Measurements from ENCODE around the gene LRRC23.

LRRC23 gene

DNA sequence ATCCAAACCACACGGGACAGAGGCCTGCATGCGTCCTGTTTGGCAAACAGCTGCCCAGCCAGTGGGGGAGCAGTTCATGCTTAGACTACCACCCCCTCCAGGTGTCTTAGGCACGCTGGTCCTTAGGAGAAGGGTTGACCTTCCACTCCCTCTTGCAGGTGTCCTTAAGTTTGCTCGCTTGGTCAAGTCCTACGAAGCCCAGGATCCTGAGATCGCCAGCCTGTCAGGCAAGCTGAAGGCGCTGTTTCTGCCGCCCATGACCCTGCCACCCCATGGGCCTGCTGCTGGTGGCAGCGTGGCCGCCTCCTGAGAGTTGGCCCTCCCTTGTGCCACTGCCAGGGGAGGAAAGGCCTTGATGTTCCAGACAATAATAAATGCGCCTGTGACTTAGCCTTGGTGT, 41.0 kb downstream of the LRRC23 start:
- DNase-seq (ENCODE audit: low spot score): no peak

DNA sequence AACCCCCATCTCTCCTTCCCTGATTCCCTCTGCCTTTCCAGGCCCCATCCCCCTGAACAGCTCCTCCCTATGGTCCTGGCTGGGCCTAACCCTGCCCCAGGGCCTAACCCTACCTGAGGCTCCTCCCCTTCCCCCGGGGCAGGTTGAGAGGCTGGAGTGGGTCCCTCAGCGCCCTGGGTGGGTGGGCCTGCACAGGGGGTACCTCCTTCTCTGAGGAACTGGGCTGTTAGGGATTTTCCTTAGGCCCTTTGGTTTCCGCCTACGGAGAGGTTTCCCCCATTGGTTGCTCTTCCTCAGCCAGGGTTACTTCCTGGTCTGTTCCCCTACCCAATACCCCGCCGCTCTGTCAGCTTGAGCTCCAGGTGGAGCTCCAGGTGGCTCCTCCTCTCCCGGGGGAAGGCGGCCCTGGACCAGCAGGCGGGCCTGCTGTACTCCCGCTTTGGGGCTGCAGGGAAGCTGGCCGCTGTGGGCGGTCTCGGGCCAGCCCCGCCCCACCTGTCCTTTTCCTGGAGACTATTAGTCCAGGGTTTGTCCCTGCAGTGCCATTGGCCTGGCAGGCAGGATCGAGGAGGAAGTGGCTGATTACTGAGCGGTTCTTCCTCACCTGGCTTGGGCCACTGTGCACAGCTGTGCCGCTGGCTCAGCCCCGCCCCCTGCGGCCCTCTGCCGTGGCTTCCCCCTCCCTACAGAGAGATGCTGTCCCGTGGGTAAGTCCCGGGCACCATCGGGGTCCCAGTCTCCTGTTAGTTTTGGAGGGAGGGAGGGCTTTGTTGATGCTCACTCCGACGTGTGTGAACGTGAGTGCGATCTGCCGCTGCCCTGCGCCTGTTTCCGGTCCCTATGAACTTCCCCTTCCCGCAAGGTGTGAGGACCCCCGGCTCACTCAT, 41.7 kb downstream of the LRRC23 start:
- no peak for DNase-seq (ENCODE audit: low spot score)

DNA sequence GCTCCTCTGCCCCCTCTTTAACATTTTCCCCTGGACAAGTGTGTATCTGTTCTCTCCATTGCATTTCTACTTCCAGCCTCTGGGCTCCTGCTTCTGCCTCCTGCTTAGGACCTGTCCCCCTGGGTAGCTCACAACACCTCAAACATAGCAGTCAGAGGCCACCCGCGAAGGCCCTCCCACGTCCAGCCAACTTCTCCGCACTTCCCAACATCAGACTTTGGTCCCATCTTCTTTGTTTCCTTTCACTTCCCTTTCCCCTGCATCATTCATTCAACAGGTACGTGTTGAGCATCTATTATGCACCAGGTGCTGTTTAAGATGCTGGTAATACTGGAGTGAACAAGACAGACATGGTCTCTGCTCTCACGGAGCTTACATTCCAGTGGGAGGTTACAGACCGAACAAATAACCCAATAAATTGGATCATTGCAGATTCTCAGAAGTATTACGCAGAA, 42.3 kb downstream of the LRRC23 start:
- DNase-seq (ENCODE audit: low spot score): no peak

DNA sequence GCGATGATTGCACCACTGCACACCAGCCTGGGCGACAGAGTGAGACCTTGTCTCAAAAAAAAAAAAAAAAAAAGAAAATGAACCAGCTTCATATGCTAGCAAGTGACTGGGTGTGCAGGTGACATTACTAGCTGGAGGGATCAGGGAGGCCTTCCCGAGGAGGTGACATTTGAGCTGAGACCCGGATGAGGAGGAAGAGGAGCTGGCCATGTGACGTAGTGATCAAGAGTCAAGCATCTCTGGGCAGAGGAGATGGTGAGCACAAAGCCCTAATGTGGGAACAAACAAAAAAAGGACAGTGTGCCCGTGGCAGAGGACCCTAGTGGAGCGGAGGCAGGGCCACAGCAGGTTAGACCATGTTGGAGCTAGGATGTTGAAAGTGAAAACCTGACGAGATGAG, 43.0 kb downstream of the LRRC23 start:
- no peak for DNase-seq (ENCODE audit: low spot score)

DNA sequence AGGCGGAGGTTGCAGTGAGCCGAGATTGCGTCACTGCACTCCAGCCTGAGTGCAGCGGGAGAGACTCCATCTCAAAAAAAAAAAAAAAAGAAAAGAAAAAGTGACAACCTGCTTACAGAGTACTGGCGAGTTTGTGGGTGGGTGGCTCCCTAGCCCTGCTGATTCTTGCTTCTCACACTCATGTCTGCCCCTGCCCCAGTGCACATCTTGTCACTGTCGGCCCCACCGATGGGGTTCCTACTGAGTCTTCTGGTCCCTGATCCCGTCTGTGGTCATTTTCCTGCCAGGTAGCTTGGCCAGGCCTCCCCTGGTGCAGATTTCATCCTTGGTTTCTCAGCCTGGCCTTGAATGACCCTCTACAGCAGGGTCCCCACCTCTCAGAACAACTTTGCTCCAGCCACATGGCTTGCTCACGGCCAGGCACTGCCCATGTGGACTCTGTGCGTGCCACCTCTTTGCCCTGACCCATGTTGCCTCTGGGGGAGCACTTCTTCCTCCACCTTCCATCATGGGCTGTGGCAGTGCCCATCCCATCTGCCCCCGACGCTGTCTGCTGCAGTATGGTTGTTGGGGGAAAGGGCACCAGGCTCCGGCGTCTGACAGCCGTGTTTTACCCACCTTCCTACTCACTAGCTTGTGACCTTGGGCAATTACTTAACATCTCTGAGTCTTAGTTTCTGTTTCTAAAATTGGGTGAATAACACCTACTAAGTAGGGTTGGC, 44.4 kb downstream of the LRRC23 start:
- DNase-seq (ENCODE audit: low spot score): no peak

DNA sequence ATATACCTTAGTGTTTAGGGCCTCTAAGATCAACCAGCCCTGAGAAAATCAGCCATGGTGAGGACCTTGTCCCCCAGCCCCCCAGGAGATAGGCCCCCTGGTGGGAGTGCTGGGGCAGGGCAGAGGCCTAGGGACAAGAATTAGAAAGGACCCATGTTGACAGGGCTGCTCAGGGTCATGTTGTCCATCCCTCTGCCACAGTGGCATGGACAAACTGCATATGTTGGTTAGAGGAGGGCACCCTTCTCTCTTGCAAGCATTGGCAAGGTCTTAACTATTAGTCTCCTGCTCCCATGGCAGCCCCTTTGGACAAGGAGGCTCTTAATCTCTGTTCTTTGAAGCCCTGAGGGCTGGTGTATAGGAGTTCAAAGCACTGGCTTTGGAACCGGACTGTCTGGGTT, 45.8 kb downstream of the LRRC23 start:
- no peak for DNase-seq (ENCODE audit: low spot score)

DNA sequence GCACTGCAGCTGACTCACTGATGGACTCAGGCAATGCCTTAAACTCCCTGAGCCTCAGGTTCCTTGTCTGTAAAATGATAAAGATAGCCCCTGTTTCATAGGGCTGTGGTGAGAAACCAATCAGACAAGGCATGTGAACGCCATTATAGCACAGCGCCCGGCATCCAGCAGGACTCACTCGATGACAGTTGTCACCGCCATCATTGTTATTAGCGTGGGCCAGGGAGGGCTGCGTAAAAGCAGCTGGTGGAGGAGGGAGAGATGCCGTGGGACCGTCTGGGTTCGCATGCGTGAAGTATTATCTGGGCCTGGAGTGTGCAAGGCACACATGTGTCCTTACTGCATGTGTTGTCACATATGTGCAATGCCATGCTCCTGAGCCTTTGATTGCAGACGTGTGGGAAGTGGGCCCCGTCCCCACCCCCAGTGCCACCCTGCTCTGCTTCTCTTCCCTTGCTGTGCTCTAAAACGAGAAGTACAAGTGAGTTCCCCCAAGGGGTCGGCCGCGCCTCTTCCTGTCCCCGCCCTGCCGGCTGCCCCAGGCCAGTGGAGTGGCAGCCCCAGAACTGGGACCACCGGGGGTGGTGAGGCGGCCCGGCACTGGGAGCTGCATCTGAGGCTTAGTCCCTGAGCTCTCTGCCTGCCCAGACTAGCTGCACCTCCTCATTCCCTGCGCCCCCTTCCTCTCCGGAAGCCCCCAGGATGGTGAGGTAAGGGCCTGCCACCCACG, 46.4 kb downstream of the LRRC23 start, which contains the start of gene PTPN6:
Gene PTPN6, plus strand, starts transcription at position 546 of the 730 bp plus-strand sequence. Its CDS starts 157 bp downstream, at position 703.
- DNase-seq (ENCODE audit: low spot score): no peak

DNA sequence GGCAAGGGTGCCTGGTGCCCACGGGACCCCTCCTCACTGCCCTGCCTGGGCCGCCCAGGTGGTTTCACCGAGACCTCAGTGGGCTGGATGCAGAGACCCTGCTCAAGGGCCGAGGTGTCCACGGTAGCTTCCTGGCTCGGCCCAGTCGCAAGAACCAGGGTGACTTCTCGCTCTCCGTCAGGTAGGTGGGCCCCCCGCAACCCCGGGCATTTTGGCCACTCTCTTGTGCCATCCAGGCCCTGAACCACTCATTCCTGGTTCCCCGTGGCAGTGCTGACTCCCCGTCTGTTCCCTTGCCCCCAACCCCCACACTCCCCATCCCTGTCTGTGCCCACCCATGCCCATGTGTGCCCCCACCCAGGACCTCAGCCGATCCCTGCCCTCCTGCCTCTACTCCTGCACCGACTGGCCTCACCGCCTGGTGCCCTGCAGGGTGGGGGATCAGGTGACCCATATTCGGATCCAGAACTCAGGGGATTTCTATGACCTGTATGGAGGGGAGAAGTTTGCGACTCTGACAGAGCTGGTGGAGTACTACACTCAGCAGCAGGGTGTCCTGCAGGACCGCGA, 47.0 kb downstream of the LRRC23 start:
- DNase-seq (ENCODE audit: low spot score): no peak

DNA sequence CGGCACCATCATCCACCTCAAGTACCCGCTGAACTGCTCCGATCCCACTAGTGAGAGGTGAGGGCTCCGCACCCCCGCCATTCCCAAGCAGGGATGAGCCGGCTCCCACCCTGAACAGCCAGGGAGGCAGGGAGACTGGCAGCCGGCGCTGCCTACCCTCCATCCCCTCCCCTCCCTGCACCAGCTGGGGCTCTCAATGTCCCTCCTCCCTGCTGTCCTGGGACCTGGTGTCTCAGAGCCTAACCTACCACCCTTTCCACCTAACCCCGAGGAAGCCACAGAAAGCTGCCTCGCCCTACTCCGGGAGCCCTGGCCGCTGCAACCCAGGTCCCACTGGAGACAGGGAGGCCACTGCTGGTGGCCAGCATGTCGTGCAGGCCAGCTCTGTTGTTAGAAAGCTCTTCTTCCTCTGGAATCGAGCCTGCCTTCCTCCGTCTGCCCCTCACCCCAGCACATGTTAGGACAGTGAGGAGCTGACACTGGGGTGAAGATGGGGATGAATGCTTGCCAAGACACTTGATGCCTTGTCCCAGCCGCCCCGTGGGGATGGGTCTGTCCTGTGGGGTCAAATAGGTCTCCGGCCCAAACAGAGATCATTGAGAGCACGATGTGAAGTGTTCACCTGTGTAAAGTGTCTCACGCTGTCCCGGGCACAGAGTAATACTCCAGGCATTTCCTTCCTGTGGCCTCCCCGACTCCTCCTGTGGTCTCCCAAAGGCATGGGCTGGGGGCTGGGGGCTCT, 47.7 kb downstream of the LRRC23 start:
- DNase-seq (ENCODE audit: low spot score): no peak

DNA sequence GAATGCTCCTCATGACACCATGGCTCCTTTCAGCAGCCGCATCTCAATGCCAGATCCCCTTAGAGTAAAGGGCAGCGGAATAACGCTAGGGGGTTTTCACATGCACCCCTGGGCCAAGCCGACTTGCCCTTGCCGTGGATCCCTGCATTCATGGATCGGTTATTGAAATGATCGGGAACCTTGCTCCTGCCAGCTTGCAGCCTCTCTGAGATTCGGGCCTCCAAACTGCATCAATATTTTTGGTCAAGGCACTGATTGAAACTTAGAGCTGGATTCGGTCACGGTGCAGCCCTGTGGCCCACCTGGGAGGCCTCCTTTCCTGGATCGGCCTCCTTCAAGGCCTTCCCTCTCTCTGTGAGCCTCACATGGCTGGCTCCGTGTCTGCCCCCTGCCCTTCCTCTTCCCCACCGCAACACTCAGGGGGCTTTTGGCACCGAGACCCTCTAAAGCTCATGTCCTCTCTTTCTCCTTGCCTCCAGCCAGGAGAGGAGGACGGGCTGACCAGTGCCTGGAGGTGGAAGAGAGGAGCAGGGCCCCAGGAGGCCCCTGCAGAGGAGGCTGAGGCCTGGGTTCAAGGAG, 48.3 kb downstream of the LRRC23 start:
- no peak for DNase-seq (ENCODE audit: low spot score)

DNA sequence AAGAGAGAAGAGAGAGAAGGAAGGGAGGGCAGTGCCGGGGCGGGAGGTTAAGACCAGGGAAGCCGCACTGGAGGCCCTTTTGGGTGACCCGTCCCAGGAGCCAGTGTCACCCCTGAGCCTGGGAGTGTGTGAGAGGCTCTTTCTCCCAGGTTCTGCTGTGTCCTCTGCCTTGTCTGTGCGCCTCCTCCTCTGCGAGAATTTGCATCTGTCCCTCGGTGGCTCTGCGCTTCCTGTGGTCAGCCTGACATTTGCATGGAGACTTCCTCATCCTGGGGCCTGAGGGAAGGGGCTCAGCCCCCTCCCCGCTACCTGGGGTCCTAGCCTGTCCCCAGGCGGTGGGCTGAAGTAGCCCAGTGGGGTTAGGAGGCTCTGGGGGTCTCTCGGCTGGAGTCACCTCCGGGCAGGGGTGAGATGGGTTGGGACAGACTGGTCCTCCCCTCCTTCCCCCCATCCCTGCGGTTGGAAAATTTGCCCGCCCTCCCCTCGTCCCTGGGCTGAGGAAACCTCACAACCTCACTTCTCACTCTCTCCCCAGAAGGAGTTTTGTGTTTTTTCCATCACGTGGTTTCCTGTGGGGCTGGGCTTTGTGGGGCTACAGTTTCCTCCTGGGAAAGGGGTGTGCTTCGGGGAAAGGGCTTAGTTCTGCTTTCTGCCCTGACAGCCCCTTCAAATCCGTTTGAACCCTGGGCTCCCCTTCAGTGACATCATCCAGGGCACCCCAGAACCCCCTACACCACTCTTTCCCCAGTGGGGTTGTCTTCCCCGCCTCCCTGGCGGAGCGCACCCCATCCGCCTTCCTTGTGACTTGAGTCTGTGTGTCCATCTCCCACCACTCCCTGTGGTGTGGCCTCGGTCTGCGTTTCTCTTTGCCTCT, 49.1 kb downstream of the LRRC23 start:
- DNase-seq (ENCODE audit: low spot score): no peak

DNA sequence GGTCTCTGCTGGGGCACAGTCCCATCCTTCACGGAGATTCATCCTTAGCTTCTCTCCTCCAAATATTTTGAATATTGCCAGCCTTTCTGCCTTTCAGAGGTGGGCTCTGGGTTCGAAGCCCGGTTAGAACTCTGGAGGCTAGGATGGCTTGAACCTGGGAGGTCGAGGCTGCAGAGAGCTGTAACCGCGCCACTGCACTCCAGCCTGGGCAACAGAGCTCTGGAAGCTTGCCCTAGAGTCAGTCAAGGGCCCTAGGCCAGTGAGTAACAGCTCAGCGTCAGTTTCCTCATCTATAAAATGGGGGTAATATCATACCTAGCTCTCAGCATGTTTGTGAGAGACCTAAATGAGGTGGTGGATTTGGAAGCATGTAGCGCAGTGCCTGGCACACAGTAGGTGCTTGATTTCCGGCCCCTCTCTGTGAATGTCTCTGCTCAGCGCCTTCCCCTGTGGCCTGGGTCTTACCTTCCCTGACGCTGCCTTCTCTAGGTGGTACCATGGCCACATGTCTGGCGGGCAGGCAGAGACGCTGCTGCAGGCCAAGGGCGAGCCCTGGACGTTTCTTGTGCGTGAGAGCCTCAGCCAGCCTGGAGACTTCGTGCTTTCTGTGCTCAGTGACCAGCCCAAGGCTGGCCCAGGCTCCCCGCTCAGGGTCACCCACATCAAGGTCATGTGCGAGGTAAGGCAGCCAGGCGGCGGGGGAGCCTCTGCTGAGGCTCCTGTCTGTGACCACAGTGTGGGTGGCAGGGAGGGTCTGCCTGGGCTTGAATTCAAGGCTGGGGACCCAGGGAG, 49.9 kb downstream of the LRRC23 start:
- DNase-seq (ENCODE audit: low spot score): no peak

DNA sequence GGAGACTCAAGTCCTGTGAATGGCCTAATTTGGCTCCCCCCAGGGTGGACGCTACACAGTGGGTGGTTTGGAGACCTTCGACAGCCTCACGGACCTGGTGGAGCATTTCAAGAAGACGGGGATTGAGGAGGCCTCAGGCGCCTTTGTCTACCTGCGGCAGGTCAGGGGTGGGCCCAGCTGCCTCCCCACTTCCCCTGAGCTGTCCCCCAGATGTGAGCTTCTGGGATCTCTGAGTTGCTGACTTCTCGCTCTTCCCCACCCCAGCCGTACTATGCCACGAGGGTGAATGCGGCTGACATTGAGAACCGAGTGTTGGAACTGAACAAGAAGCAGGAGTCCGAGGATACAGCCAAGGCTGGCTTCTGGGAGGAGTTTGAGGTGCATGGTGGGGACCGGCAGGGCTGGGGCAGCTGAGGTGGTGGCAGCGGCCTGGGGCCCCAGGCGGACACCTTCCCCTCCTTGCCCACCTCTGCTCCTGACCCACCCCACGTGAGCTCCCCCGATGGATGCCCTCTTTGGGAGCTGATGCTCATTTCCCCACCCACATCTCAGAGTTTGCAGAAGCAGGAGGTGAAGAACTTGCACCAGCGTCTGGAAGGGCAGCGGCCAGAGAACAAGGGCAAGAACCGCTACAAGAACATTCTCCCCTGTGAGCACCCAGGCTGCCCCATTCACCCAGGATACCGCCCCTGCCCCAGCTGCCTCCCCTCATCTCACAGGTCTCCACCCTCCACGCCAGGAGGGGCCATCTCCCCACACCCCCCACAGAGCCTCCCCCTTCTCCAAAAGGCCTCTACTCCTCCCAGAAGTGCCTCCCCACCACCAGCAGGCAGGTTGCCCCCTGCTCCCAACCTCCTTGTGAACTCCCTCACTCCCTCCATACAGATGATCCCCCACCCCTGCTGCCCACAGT, 50.7 kb downstream of the LRRC23 start:
- DNase-seq (ENCODE audit: low spot score): no peak

DNA sequence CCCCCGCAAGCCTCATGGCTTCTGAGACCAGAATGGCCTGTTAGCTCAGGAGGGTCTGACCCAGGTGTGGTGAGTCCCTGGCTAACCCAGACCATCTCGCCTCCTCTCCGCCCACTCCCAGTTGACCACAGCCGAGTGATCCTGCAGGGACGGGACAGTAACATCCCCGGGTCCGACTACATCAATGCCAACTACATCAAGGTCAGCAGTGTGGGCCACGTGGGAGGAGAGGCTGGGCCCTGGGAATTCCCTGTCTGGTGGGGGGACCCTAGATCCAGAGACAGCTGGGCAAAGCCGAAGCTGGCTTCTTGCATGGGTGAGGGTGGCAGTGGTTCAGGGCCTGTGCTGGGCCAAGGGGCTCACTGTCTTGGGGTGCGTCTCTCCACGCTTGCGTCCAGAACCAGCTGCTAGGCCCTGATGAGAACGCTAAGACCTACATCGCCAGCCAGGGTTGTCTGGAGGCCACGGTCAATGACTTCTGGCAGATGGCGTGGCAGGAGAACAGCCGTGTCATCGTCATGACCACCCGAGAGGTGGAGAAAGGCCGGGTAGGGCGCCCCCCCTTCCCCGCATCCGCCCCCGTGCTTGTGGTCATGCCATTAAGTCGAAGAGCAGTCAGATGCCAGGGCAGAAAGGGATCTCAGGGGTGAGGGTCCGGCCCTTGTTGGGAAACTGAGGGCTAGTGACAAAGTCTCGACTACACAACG, 51.6 kb downstream of the LRRC23 start:
- no peak for DNase-seq (ENCODE audit: low spot score)

DNA sequence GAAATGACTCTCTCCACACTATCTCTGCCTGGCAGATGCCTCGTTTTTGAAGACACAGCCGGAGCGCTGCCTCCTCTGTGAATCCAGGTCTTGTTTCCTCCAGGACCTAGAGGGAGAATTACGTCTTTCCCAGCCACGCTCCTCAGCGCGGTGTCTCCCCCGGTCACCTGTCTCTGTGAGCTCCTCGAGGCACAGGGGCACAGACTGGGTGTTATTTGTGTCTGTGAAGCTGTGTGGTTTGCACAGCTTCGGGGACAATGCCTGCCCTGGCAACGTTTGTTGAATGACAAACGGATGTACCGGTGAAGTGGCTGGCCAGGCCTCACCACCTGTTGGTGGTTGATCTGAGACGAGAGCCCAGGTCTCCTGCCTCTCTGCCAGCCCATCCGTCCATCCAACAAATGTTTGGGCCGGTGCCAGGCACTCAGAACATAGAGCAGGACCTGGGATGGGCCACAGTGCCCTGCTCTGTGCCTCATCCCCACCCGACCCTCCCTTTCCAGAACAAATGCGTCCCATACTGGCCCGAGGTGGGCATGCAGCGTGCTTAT, 52.6 kb downstream of the LRRC23 start:
- DNase-seq (ENCODE audit: low spot score): no peak

DNA sequence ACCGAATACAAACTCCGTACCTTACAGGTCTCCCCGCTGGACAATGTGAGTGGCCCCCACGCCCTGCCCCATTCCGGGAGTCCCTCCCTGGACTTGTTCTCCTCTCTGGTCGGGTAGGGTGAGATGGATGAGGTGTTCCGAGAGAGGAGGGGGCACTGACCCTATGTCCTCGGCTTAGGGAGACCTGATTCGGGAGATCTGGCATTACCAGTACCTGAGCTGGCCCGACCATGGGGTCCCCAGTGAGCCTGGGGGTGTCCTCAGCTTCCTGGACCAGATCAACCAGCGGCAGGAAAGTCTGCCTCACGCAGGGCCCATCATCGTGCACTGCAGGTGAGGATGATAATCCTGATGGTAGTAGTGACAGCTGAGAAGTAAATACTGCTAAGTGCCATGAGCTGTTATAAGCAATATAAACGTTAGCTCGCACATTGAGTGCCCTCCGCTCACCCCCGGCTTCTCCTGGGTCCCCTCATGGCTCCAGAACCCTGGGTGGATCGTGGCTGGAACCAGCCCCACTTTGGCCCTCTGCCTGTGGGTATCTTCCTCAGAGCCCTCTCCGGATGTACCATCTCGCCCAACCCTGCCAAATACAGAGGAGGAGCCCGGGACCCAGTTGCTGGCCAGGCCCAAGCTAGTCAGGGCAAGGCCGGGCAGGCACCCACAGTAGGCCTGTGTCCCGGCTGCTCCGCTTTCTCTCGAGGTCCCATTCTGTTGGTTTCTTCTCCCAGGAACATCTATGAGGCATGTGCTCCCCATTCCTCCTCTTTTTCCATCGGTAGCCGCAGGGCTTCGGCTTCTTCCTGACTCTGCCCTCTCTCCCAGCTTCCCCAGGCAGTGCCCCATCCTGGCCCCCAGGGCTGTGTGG, 53.4 kb downstream of the LRRC23 start:
- DNase-seq (ENCODE audit: low spot score): no peak

Data from globus pallidus (tissue), 1 donor.